HG02678 (cell line): ENCODE measurements around the gene BICD1.

Experiments used
- ATAC-seq: cut with Tn5 transposase; IDR thresholded peaks from one replicate; pipeline ENCODE4 v1.9.1; 2021; ENCODE audit warnings: mild to moderate bottlenecking, moderate library complexity; ENCODE audit not compliant: unreplicated experiment

The BICD1 gene

DNA sequence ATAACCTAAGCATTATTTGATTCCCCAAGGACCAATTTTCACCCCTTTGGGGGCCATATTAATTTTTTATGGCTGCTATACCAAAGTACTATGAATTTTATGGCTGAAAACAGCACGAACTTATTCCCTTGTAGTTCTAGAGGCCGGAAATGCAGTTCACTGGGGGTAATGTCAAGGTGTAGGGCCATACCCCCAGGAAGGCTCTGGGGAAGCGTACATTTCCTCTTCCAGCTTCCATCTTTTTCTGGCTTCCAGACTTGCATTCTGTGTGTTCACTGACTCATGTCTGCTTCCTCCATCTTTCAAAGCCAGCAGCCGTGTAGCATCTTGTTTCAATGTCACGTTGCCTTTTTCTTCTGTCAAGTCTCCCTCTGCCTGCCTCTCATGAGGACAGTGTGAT is 133.5 kb downstream of the BICD1 start:
- no peak for ATAC-seq

- no peak for ATAC-seq
These were observed 134.2 kb downstream of the BICD1 start for GRCh38 chr12:32240831-32241230.

DNA sequence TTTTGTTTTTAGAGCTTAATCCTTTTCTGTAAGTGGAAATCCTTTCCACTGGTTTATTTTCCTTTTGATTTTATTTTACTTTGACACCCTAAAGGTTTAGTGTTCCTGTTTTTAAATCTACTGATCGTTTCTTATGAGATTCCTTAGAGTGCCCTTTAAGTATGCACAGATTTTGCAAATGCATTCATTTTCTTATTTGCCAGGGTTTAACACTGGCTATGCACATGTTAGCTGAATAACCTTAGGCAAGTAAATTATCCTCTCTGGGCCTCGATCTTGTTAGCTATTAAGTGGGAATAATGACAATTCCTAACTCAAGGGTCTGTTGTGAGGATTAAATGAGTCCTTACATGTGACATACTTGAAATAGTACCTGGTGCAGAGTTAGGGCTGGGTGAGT is 136.0 kb downstream of the BICD1 start:
- no peak for ATAC-seq

- ATAC-seq, result no peak
These were observed 141.9 kb downstream of the BICD1 start for GRCh38 chr12:32248441-32249140.

DNA sequence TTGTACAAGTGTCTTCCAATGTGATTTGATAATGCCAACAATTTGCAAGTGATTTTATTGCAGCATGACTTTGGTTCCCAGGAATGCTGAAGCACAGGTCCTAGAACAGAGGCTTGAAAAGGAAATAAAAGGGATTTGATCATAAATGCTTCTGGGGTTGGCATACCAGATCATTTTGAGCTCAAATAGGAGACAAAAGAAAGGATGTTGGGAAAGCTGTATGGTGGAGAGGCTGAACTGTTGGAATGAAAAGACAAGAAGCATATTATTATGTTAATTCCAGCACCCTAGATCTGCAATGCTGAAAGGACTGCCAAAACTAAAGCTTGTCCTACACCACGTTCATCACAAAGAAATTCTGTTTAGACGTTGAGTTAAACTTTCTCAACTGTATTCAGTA is 143.1 kb downstream of the BICD1 start:
- ATAC-seq, result no peak

DNA sequence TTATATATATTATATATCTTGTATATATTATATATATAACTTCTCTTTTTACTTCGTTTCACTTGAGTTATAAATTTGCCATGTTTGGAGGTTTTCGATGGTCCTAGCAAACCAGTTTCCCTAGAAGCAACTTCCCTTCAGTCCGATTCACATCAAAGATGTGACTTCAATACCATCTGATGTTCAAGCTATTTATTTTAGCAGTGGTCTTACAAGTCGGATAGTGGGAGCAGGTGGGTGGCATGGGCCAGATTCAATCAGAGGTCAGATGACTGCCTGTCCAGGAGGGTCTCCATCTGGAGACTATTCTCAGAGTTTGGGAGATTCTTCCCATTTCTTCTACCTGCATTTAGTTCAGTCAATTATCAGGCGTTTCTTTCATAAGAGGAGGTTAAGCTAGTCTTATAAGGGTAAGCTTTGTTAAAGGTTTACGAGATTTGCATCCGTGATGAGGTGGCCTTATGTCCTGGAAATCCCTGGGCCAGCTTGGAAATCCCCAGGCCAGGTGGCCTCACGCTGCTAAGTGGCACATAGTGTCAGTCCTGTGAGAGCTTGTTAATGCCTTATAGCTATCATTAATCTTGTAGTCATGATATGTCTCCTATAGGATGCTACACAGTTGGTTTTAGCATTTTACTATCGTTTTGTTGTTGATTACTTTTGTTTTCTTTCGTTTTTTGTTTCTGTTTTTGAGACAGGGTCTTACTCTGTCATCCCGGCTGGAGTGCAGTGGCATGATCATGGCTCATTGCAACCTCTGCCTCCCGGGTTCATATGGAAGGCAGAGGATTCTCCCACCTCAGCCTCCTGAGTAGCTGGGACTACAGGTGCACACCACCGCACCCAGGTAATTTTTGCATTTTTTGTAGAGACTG is 145.8 kb downstream of the BICD1 start:
- ATAC-seq, result peak; percentile 91

DNA sequence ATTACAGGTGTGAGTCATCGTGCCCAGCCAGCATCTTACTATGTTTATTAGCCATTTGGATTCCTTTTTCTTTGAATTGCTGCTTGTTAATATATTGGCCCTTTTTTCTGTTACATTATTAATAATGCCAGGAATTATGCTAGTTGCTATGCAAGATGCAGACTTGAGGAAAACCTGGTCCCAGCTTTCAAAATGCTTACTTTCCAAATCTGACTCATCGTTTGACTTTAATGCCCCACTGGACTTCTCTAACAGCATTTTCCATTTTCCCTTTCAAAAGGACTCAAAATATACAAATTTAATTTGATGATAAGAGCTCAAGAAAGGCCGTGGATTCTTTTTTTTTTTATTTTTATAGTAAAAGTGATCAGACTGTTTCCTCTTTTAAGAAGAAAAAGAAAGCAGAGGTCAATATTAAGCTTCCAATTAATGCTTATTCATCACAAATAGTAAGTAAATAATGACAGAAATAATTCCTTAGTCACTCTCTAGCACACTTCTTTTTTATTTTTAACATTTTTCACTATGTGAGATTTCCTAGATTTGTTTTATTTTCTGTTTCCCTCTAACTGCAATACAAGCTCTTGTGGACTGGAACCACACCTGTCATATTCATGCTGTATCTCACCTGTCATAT is 146.6 kb downstream of the BICD1 start:
- no peak for ATAC-seq

DNA sequence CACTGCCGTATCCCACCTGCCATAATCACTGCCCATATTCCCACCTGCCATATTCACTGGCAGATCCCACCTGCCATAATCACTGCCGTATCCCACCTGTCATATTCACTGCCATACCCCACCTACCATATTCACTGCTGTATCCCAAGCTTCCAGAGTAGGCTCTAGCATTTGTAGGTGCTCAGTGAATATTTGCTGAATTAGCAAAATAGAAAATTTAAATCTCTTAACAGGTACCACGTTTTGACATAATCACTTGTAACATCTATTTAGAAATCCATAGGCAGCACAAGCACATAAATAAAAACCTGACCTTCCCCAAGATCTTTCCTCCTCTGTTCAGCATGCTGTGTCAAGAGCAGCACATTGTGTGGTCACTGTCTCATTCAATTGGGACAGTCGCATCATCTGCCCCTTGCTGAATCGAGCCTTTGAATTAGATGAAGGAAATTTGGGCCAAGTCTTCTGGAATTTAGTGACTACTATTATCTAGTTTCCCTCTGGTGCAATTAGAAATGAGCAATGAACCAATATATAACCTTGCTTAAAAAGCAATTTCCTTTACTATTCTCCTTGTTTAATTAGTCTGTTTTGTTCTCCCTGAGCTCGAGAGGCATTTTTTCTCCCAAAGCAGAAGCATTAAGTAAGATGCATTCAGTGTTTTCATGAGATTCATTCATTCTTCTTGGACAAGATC is 147.8 kb downstream of the BICD1 start:
- no peak for ATAC-seq

DNA sequence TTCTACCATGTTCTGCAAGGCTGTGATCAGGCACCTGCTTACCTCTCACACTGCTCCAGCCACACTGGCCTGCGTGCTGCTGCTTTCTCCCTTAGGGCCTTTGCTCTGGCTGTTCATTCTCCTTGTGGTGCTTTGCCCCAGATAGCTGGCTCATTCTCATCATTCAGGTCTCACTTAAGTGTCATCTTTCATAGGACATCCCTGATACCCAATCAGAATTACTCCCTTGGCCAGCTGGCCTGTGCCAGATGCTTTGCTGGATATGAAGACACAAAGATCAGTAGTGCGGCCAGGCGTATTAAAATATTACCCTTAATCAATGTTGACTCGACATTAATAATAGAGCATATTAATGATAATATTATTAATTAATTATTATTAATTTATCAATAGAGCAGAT is 148.9 kb downstream of the BICD1 start:
- no peak for ATAC-seq

DNA sequence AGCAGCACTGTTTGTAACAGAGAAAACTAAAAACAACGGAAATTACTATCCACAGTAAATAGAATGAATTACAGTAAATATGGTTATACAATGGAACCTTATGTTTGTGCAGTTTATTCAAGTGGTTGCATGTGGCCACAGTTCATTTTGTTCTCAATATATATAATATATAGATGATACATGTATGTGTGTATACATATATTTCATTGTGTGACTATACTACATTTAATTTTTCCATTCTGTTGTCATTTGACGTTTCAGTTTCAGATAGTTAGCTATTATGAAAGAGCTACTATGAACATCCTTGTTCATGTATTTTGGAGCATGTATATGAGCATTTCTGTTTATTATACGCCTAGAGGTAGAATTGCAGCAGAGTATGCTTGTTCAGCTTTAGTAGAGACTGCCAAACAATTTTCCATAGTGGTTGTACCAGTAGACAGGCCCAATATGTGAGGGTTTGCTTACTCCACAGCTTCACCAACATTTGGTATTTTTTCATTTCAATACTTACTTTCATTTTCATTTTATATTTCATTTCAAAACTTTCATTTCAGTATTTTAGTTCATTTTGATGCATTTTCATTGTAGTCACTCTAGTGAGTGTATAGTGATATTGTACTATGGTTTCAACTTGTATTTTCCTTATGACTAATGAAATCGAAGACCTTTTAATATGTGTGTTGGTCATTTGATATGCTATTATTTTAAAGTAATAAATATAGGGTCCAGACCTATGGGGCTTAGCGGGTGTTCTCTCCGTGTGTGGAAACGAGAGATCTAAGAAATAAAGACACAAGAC is 151.2 kb downstream of the BICD1 start:
- no peak for ATAC-seq

- no peak for ATAC-seq
These were observed 154.0 kb downstream of the BICD1 start for GRCh38 chr12:32260696-32261095.

DNA sequence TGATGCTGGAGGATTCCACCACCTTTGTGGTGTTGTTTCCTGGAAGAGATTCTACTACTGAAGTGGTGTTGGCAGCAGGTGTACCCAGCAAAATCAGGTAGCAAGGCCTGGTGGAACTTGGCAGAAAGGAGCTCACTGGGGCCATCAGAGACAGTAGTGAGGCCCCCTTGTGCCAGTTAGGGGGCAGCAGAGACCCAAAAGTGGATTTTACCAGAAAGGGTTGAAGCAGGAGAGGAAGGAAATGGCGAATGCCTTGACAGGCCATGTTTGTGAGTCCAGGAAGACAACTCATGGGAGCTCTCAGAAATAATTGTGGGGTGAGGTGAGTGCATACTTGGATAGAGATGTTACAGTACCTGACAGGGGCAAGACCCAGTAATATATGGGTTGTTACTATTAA is 155.0 kb downstream of the BICD1 start:
- no peak for ATAC-seq

GRCh38 chr12:32264961-32265360 is 158.3 kb downstream of the BICD1 start:
- ATAC-seq, result peak; percentile 71

GRCh38 chr12:32265456-32265855 is 158.8 kb downstream of the BICD1 start:
- ATAC-seq, result no peak

DNA sequence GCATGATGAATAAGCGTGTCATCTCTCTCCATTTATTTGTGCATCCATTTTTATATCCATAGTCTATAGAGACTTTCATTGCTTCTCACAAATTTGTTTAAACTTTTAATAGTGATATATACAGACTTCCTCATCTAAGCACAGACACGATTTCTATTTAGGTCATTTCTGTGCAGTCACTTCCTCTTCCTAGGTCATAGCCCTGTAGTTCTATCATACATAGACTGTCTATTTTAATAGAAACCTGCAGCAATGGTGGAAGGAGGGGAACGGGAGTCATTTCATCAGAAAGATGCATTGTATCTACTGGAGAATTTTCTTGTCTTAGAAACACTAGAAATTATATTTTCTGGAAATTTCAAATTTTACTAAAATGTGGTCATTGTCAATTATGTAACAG is 159.3 kb downstream of the BICD1 start:
- peak; percentile 58 for ATAC-seq

DNA sequence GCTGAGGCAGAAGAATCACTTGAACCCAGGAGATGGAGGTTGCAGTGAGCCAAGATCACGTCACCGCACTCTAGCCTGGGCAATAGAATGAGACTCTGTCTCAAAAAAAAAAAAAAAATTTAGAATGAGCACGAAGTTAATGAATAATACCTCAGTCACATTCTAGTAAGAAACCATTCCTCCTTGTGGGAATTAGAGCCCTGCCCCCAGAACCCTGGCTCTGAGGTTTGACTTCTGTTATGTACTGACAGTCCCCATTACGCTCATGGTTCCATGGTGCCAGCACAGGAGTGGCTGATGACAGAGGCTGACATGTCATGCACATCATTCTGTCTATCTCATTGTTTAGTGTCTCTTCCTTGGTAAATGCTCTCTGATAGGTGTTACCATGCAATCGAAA is 160.1 kb downstream of the BICD1 start:
- no peak for ATAC-seq

- ATAC-seq, result no peak
These were observed 164.4 kb downstream of the BICD1 start for GRCh38 chr12:32270818-32271710.

- peak; percentile 37 for ATAC-seq
These were observed 165.8 kb downstream of the BICD1 start for GRCh38 chr12:32272465-32272864.

DNA sequence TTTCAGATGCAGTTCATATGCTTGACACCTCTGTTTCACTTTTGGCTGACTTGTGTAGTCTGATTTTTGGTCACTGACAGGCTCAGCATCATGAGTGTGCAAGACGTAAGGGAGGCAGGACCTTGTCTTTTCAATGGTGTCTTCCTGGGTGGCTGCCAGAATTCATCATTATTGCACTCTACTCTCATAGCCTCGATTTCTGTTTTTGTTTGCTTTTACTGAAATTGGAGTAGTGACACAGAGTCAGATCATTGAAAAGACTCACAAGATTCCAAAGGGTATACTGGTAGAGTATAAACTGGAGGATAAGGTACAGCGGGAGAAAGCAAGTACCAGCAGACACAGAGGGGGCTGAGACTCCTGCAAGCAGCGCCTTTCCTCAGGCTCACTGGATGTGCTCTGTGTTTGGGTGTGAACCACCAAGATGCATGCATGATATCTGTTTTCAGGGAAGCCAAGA is 166.4 kb downstream of the BICD1 start:
- ATAC-seq, result peak; percentile 42
